Suprapubic skin (tissue), 4 donors: Measurements from ENCODE around the gene ZNF638.

Experiments used
- CTCF ChIP-seq, 2 donors: fragments of 200-600 bp in 1 of 2; fragments of 450-650 bp in 1 of 2; sonication (generic) in 1 of 2; IDR thresholded peaks; one replicate each; pipeline ENCODE4 v1.5.1; 2016 to 2019; ENCODE audit warnings: antibody characterized with exemption in 2 of 2, mild to moderate bottlenecking in 1 of 2, moderate library complexity in 1 of 2
- EP300 ChIP-seq: sonication (generic); formaldehyde crosslinking; IDR thresholded peaks from one replicate; pipeline ENCODE4 v1.6.1; 2017; ENCODE audit warnings: antibody characterized with exemption
- POLR2A ChIP-seq, 2 donors: fragments of 450-650 bp; IDR thresholded peaks; one replicate each; pipeline ENCODE4 v1.6.1; 2017; ENCODE audit warnings: antibody characterized with exemption in 2 of 2, mild to moderate bottlenecking in 2 of 2, moderate library complexity in 2 of 2
- POLR2AphosphoS5 ChIP-seq, 3 donors: sonication (generic); formaldehyde crosslinking; IDR thresholded peaks; one replicate each; pipeline ENCODE4 v1.6.1; 2017; ENCODE audit warnings: antibody characterized with exemption in 3 of 3

GRCh38 chr2:71455741-71456569 lies 124.4 kb downstream of the ZNF638 start:
- TF ChIP-seq CTCF (IDR thresholded peaks at IDR 0.05), result no peak
- TF ChIP-seq POLR2AphosphoS5 (IDR thresholded peaks at IDR 0.05), result no peak
- TF ChIP-seq POLR2A (IDR thresholded peaks at IDR 0.05), result no peak
- no peak for TF ChIP-seq EP300
